Measurements from ENCODE around the gene SKIC8.

GRCh38 chr15:78264304-78265136, 34.9 kb downstream of the SKIC8 start, which contains the start of gene DNAJA4:
- TF ChIP-seq POLR2AphosphoS5 (IDR thresholded peaks at IDR 0.05): no peak
- no peak for TF ChIP-seq EP300 (IDR thresholded peaks at IDR 0.05; ENCODE audit: low read depth)
- TF ChIP-seq CTCF (IDR thresholded peaks at IDR 0.05): peak in 1 of 5 experiments; percentile 12
